ENCODE results near the gene TAS2R46. TPM values are rescaled to one million over a fixed set of nuclear protein-coding genes. Genes with fewer than 3 reads are reported as not detected.
"Not testable (repeated sequence)": the region's sequence is repeated elsewhere in the genome, so short reads cannot be mapped to it uniquely, and the experiment has no call there.

TAS2R46 gene
- total RNA-seq, result 0.40 TPM

- not testable (repeated sequence) for ATAC-seq
These were observed at the start of gene TAS2R46 for GRCh38 chr12:11062194-11062593. TSS of gene TAS2R46 (minus strand) at chr12:11062294. CDS start at chr12:11062294, 0 bp downstream.

DNA sequence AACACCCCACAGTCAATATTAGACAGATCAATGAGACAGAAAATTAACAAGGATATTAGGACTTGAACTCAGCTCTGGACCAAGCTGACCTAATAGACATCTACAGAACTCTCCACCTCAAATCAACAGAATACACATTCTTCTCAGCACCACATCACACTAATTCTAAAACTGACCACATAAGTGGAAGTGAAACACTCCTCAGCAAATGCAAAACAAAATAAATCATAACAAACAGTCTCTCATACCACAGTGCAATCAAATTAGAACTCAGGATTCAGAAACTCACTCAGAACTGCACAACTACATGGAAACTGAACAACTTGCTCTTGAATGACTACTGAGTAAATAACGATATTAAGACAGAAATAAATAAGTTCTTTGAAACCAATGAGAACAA, 49.1 kb upstream of the TAS2R46 start:
- not testable (repeated sequence) for ATAC-seq

GRCh38 chr12:11108862-11109261, 46.8 kb upstream of the TAS2R46 start:
- no peak for ATAC-seq

- ATAC-seq, result no peak
These were observed 45.6 kb upstream of the TAS2R46 start for GRCh38 chr12:11107719-11108118.

DNA sequence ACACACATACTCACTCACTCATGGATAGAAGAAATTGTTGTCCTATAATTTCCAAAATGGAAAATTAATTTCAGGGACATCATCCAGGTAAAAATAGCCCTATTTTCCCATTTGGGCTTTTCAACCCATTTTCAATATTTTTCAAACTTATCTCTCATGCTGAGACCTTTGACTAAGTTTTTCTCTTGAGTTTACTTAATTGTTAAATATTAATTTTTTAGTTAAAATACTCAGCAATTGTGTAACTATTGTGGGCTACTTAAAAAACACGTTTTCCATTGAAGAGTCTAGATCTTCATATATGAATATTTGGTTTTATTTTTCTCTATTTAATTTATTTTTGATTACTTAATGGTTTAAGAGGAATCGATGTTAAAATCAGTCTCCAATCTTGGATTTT, 44.2 kb upstream of the TAS2R46 start:
- ATAC-seq, result no peak

GRCh38 chr12:11105546-11105945, 43.5 kb upstream of the TAS2R46 start:
- no peak for ATAC-seq

GRCh38 chr12:11094910-11095309, 32.8 kb upstream of the TAS2R46 start:
- ATAC-seq, result not testable (repeated sequence)

DNA sequence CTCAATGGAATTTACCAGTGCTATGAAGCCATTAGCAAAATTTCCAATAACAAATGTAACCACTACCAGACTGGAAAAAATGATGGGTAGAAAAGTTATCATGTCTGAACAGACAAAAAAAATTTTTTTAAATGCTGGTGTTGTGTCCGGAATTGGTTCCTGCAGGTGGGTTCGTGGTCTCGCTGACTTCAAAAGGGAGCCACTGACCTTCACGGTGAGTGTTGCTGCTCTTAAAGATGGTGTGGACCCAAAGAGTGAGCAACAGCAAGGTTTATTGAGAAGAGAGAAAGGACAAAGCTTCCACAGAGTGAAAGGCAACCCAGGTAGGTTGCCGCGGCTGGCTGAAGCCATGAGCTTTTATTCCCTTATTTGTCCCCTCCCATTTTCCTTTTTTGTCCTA, 30.0 kb upstream of the TAS2R46 start, which contains the start of gene TAS2R43:
TSS of gene TAS2R43 (minus strand) at position 186 of the 400 bp plus-strand sequence. CDS start at position 102, 84 bp downstream.
- no peak for ATAC-seq

DNA sequence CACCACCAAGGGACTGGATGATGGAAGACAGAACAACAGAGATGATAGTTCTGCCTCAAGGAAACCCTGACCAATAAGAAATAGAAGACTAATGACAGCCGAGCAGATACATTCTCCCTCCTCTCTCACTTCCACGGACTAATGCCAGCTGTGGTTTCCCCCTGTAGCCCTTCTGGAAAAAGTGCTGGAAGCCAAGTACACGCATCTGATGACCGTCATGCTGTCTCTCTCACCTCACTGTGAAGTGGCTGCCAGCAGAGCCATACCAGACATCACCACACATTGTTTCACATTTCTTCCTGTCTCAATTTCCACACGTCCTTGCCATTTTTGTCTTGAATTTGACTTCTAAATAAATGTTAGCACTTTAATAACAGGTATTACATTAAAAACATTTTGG, 27.2 kb upstream of the TAS2R46 start:
- ATAC-seq, result no peak

DNA sequence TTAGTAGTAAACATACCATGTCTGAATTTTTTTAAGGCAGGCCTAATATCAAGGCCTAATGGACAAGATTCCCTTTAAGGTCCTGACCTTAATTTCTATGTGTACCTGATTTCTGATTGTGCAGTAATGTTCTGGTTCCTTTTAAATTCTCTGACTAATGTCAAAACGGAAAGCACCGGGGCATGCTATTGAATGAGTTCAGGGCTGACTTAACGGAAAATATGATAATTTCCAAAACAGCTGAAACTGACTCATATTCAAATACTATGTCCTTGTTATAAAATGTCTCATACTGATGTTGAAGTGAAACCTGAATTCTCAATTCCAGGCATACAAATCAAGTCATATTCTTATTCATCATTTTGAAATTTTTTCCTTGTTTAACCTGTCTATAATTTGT, 23.3 kb upstream of the TAS2R46 start:
- ATAC-seq, result no peak

GRCh38 chr12:11081987-11082386, 19.9 kb upstream of the TAS2R46 start:
- ATAC-seq, result no peak

- no peak for ATAC-seq
These were observed 16.2 kb upstream of the TAS2R46 start for GRCh38 chr12:11078246-11078645.

GRCh38 chr12:11075642-11076041, 13.5 kb upstream of the TAS2R46 start:
- ATAC-seq, result no peak

DNA sequence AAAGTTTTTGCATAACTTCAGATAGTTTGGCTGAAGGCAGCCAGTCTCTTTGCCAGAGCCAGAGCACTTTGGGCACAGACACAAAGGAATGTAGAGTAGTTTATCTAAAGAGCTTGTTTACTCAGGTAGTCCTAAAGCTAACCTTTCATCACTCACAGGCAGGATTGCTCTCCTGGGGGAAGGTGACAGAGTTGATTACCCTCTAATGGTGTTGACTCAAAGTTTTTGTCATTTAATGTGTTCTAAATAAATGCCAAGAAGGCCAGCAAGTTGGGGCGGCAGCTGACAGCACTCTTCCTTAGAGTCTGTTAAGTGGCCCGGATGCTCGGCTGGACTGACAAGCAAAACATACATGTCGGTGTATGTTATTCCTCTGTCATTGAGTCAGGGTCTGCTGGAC, 9.3 kb upstream of the TAS2R46 start:
- ATAC-seq, result no peak

DNA sequence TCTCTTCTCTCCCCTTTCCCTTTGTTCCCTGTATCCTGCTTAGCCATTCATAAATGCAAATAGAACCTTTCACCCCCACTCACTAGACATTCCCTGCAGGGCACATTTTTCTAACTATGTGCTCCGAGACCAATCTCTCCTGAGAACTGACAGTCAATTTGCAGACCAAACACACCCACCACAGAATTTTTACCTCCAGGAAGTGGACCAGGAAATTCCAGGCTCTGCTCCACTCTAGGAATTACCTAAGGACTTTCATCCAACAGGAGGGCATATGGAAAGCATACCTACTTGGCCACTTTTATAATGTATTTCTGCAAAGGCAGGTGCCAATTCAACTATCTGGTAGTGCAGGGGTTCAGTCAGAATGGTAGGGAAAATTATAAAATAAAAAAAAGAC, 8.9 kb upstream of the TAS2R46 start:
- ATAC-seq, result no peak

DNA sequence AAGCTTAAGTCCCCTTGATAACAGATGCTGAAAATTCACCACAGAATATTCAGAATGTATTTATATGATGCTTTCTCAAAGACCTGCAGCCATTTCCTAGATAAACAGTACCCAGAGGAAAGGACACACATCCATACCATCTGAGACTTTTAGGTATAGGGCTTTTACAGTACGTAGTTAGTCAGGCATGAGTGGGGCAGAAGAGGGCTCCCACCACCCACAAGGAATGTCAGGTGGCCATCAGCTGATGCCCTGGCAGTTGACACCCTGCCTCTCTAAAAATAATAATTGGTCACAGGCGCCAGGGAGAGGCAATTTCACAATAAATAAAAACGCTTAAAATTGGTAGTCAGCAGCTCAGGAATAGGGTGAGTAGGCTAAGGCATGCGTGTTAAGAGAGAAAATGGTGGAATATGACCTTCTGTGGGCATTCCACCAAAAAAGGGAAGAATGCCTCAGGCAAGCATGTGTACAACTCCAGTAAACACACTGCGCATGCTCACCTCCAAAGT, 7.8 kb upstream of the TAS2R46 start:
- no peak for ATAC-seq

DNA sequence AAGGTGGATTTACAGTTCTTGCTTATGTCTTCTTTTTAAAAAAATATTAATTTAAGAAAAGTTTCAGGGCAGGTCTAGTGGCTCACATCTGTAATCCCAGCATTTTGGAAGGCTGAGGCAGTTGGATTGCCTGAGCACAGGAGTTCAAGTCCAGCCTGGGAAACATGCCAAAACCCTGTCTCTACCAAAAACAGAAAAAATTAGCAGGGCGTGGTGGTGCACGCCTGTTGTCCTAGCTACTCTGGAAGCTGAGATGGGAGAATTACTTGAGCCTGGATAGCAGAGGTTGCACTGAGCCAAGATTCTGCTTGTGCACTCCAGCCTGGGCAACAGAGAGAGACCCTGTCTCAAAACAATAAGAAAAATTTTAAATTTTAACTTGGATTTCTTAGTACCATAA, 5.4 kb upstream of the TAS2R46 start:
- no peak for ATAC-seq

GRCh38 chr12:11059784-11060183, 2.3 kb downstream of the TAS2R46 start:
- no peak for ATAC-seq

DNA sequence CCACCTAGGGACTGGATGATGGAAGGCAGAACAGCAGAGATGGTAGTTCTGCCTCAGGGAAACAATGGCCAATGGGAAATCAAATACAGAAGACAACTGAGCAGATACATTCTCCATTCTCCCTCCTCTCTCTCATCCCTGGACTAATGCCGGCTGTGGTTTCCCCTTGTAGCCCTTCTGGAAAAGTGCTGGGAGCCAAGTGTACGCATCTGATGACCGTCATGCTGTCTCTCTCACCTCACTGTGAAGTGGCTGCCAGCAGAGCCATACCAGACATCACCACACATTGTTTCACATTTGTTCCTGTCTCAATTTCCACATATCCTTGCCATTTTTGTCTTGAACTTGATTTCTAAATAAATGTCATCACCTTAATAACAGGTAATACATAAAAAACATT, 3.1 kb downstream of the TAS2R46 start:
- no peak for ATAC-seq

DNA sequence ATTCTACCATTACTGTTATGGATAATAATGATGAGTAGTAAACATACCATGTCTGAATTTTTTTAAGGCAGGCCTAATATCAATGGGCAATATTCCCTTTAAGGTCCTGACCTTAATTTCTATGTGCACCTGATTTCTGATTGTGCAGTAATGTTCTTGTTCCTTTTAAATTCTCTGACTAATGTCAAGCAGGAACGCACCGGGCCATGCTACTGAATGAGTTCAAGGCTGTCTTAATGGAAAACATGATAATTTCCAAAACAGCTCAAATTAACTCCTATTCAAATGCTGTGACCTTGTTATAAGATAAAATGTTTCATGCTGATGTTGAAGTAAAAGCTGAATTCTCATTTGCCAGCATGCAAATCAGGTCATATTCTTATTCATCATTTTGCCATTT, 6.8 kb downstream of the TAS2R46 start:
- ATAC-seq, result no peak

DNA sequence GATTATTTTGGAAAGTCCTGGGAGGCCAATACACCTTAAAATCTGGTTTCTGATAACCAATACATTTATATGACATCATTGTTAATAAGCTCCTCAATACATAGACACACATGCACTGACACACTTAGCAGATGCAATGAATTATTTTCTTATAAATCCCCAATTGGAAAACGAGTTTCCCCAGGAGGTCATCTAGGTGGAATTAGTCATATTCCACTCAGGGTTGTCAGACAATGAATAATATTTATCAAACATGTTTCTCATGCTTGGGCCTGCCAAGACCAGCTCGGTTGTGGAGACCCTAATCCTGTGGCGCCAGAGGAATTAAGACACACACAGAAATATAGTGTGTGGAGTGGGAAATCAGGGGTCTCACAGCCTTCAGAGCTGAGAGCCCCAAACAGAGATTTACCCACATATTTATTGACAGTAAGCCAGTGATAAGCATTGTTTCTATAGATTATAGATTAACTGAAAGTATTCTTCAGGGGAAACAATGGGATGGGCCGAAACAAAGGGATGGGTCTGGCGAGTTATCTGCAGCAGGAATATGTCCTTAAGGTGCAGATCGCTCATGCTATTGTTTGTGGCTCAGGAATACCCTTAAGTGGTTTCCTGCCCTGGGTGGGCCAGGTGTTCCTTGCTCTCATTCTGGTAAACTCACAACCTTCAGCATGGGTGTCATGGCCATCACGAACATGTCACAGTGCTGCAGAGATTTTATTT, 12.1 kb downstream of the TAS2R46 start:
- not testable (repeated sequence) for ATAC-seq

DNA sequence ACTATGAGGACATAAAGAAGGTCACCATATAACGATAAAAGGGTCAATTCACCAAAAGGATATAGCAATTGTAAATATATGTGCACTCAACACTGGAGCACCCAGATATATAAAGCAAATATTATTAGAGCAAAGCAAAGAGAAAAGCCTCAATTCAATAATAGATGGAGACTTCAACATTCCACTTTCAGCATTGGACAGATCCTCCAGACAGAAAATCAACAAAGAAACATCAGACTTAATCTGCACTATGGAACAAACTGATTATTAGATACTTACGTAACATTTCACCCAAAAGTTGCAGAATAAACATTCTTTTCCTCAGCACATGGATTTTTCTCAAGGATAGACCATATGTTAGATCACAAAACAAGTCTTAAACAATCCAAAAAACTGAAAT, 20.7 kb downstream of the TAS2R46 start:
- ATAC-seq, result not testable (repeated sequence)

GRCh38 chr12:11040162-11040561, 21.9 kb downstream of the TAS2R46 start:
- ATAC-seq, result no peak

GRCh38 chr12:11039171-11039570, 22.9 kb downstream of the TAS2R46 start:
- no peak for ATAC-seq

DNA sequence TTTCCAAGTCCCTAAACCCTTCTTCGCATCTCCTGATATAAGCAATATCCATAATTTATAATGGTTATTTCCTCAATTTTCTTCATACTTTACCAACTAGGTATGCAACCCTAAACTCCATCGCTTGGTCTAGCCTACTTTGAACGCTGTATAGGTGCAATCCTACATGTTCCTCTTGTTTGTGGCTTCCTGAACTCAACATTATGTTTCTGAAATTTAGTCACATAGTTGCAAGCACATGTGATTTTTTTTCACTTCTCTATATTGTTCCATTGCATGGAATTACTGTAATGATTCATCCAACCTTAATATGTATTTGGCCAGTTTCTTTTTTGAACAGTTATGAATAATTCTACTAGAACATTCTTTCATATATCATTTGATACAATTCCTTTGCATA, 28.1 kb downstream of the TAS2R46 start:
- not testable (repeated sequence) for ATAC-seq

Measured in esophagus mucosa (tissue), 1 donor.